ENCODE data around the gene CA7.
"Not testable (repeated sequence)": the region's sequence is repeated elsewhere in the genome, so short reads cannot be mapped to it uniquely, and the experiment has no call there.

The CA7 gene

GRCh38 chr16:66846831-66847230 is 2.6 kb downstream of the CA7 start:
- DNase-seq (ENCODE audit: low read depth) = no peak

DNA sequence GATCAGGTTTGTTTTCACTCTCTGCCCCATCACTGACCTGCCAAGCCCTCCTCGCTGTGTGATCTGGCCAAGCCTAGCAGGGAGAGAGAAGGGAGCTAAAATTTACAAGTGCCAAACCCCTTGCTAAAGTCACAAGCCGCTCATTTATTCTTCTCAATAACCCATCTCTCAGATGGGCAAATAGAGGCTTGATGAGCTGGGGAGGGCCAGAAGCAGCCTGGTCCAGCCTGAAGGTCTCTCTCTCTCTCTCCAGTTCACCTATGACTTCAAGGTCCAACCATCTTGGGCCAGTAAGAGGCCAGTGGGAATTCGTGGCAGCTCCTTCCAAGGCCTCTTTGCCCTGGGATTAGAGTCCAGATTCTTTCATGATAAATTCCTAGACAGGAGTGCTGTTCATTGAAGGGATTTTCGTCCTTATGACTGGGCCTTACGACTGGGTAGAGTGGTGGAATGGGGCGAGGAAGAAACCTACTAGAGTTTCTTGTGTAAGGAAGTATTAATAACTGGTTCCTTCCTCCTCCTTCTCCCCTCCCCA is 3.4 kb downstream of the CA7 start:
- no peak for DNase-seq (ENCODE audit: low read depth)

- no peak for DNase-seq (ENCODE audit: low read depth)
Measured at GRCh38 chr16:66848172-66848571, 4.0 kb downstream of the CA7 start.

- no peak for DNase-seq (ENCODE audit: low read depth)
Measured at GRCh38 chr16:66849021-66849420, 4.8 kb downstream of the CA7 start.

DNA sequence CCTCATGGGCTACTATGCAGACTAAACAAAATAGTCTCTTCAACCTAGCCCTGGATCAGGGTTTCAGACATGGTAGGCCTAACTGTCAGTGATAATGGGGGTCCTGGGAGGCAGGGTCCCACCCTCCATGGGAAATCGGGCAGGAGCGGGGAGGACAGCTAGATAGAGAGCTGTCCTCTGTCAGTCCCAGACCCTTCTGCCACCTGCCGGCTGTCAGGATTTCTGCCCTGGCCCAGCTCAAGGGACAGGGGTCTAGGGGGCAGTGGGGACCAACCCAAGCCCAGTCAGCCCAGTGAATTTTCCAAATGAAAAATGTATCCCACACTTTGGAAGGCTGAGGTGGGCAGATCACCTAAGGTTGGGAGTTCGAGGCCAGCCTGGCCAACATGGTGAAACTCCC is 5.3 kb downstream of the CA7 start:
- no peak for DNase-seq (ENCODE audit: low read depth)

DNA sequence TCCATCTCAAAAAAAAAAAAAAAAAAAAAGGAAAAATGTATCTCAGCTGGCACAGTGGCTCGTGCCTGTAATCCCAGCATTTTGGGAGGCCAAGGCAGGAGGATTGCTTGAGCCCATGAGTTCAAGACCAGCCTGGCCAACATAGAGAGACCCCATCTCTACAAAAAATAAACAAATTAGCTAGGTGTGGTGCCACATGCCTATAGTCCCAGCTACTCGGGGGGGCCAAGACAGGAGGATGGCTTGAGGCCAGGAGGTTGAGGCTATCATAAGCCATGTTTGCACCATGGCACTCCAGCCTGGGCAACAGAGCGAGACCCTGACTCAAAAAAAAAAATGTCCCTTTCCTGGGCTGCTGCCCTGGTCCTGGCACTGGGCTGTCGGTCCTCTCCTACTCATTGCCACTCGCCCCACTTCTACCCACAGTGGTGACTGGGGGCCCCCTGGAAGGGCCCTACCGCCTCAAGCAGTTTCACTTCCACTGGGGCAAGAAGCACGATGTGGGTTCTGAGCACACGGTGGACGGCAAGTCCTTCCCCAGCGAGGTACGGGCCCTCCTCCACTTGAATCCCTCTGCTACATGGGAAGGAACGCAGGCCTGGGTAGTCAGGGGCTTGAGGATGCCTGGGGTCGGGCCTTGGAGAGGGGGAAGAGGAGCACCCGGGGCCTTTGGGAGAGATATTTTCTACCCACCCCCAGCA is 6.1 kb downstream of the CA7 start:
- no peak for DNase-seq (ENCODE audit: low read depth)

DNA sequence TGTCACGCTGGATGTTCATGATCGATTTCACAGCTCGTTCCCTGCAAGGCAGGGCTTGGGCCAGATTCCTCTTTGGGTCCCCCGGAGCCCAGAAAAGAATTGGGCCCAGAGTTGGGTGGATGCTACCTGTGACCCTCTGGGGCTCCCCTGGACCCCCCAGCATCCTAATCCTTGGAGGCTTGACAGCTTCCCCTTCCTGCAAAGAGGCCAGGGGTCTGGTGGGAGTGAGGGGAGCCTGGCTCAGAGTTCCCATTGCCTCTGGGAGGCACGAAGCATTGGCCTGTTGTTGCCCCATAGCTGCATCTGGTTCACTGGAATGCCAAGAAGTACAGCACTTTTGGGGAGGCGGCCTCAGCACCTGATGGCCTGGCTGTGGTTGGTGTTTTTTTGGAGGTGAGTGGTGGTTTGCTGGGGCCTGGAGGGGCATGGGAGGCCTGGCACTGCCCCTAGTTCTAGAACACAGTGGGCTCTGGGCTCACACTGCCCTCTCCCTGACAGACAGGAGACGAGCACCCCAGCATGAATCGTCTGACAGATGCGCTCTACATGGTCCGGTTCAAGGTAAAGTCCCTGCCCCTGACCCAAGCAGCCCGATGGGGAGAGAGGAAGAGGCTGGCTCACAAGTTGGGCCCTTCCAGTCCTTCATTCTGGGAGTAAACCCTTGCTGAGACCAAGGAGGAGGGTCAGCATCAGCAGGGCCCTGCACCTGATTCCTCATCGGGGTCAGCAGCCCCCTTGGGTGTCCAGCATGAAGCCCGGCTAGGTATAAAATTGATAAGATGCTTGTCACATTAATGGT is 7.2 kb downstream of the CA7 start:
- DNase-seq (ENCODE audit: low read depth) = no peak

GRCh38 chr16:66853261-66854139 is 9.3 kb downstream of the CA7 start:
- no peak for DNase-seq (ENCODE audit: low read depth)

GRCh38 chr16:66856184-66856730 is 12.0 kb downstream of the CA7 start:
- no peak for DNase-seq (ENCODE audit: low read depth)

DNA sequence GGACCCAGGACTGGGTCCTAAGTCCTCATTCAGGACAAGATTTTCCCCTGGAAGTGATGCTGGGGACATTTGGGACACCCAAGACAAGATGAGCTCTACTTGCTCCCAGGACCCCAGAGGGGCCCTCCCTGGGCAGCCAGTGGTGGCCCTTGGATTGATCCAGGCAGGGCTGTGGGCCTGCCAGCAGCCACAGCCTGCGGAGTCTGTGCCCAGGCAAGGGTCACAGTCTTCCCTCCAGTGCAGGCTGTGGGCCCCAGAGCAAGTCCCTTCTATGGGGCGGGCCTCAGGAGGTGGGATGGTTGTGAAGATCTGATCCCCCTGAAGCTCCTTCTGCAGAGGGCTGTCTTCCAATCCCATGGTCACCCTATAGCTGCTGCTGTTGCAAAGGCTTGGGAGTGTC is 12.6 kb downstream of the CA7 start:
- DNase-seq (ENCODE audit: low read depth) = no peak

DNA sequence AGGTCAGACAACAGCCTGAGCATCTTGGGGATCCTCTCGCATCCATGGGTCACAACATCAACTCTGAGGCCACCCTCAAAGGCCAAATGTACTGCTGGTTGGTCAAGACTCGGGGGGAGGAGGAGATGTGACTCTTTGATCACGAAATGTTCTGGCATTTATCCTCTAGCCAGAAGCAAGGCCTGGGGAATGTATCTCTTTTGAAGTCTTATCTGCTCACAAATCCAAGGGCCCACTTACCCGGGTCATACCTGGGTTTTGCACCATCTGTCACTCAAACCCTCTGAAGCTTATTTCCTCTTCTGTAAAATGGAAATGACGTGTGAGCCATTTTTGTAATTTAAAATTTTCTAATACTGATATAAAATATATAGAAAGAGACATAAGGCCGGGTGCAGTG is 13.2 kb downstream of the CA7 start:
- DNase-seq (ENCODE audit: low read depth) = no peak

DNA sequence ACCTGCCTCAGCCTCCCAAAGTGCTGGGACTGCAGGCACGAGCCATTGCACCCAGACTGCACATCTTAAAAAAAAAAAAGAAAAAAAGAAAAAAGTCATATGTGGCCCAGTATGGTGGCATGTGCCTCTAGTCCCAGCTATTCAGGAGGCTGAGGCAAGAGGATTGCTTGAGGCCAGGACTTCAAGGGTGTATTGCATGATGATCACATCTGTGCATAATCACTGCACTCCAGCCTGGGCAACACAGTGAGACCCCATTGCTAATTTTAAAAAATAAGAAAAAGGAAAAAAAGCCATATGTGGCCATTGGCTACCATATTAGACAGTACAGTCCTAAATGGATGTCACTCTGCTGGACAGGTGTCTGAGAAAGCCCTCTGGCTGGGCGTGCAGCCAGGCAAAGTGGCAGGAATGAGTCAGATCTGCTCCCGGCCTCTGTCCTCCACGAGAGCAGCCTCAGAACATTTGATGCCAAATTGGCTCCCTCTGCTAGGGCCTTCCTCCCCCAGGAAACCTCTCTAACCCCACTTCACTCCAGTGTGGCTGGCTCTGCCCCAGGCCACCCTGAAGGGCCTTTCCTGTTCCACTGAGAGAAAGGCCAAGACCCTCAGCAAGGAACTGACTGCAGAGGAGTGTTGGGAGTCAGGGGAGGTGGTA is 14.7 kb downstream of the CA7 start:
- DNase-seq (ENCODE audit: low read depth) = no peak

- DNase-seq (ENCODE audit: low read depth) = no peak
Measured at GRCh38 chr16:66859397-66860068, 15.3 kb downstream of the CA7 start.

DNA sequence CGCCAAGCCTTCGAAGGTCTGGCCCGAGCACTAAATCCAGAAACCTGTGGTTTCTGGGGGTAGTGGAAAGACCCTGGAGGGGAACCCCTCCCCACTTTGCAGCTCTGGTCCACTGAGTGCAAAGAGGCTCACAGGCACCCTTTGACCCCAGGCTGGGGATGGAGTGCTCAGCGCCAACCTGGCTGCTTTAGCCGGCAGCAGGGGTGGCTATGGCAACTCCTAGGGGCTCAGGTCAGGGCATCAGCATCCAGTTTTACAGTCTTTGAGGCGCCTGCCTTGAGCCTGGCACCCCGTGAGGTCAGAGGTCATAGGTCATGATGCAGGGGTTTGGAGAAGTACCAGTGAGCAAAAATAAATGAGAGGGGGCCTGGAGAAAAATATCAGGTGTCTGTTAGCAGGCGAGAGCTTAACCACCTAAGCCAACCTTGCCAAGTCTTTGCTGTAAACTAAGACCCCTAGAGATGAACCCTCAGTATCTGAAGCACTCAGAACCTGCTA is 17.9 kb downstream of the CA7 start:
- no peak for DNase-seq (ENCODE audit: low read depth)

DNA sequence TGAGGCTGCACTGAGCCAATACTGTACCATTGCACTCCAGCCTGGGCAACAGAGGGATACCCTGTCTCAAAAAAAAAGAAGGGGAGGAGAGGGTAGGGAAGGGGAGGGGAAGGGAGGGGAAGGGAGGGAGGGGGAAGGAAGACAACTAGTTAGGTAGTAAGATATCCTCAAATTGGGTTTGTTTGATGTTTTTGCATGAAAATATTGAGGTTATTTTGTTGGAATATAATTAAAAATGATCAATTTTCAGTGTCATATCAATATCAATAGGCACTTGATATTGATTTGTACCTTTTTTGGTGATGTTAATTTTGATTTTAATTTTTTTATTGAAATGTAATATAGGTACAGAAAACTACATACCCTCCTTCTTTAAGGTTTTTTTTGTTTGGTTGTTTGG is 19.5 kb downstream of the CA7 start:
- DNase-seq (ENCODE audit: low read depth) = no peak

DNA sequence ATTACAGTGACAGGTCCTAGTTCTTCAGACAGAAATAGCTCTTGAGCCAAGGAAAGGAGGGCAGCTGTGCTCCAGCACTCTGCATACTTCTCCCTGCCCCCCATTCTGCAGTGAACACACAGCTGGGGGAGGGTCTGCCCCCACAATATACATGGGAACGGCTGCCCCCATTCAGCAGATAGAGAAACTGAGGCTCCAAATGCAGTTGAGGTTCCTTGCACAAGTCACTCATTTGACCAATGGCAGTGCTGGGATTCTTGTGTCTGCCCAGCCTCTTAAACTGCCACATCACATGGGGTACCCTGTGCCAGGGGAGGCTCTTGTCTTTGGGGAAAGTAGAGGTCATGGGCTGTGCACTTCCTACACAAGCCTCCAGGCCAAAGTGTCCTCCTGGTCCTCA is 25.2 kb downstream of the CA7 start:
- no peak for DNase-seq (ENCODE audit: low read depth)

DNA sequence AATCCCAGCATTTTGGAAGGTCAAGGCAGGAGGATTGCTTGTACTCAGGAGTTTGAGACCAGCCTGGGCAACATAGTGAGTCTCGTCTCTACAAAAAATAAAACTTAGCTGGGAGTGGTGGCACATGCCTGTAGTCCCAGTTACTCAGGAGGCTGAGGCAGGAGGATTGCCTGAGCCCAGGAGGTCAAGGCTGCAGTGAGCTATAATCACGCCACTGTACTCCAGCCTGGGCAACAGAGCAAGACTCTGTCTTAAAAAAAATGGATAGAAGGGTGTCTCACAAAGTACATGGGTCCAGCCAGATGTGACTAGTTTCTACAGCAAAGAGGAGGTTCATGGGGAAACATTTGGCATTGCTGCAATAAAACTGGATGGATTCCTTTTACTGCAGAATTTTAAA is 27.1 kb downstream of the CA7 start:
- DNase-seq (ENCODE audit: low read depth) = not testable (repeated sequence)

GRCh38 chr16:66871840-66872239 is 27.6 kb downstream of the CA7 start:
- DNase-seq (ENCODE audit: low read depth) = no peak

- no peak for DNase-seq (ENCODE audit: low read depth)
Measured at GRCh38 chr16:66872559-66872942, 28.3 kb downstream of the CA7 start.

DNA sequence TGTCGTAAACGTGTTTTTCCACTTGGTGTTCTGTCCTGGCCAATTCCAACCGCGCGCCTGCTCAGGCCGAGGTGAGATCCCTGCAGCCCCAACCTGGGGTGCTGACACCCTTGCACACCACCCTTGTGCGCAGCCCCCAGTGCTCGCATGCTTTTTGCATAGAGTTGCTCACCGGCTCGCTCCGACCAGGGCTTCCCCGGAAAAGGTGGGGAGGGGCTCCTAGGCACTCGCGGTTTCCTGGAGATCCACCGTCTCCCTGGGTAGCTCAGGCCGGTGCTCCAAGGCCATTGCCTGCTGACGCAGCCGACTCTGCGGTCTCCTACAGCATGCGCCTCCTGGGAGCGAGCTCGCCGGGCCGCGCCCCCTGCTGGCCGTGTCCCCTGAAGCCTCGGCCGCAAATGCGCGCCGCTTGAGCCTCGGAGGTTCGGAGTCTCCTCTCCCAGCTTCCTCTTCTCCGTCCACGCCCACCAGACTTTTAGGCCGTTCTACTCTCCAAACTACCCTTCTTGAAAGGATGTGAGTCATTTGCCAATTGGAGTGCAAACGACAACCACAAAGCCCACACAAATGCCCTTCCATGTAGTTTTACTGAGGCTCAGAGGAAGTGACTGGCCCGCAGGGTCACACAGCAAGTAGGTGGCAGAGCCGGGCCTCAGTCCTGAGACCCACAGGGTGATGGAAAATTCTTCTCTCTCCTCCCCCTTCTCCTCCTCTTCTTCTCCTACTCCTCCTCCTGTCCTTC is 28.9 kb downstream of the CA7 start:
- peak; percentile 82 for DNase-seq (ENCODE audit: low read depth)
